ENCODE measurements around the gene SMIM33. TPM values are rescaled to one million over a fixed set of nuclear protein-coding genes. Genes with fewer than 3 reads are reported as not detected.

SMIM33 gene
- total and polyA plus RNA-seq, 10 of the 15 experiments (the other 5 are each of a cell fraction or from before 2014, with no cell fraction given) = 0.03 to 0.25 (median 0.07) TPM; not detected in 4

- Histone ChIP-seq H3K9me3 (replicated peaks; ENCODE audit: control insufficient read depth, insufficient read depth, low read length) (no peaks in the 10 kb centered on the region), H3K27me3 (replicated peaks in 1 of 2; ENCODE audit: control insufficient read depth in 2 of 2, insufficient read depth in 2 of 2, low read length in 1 of 2) (no peaks in the 10 kb centered on the region), H3K36me3 (ENCODE audit: control insufficient read depth in 2 of 2, insufficient read depth in 2 of 2, low read length in 1 of 2) (no peaks in the 10 kb centered on the region), H3K79me2 (ENCODE audit: control insufficient read depth, insufficient read depth, low read length) (no peaks in the 10 kb centered on the region), H4K20me1 (ENCODE audit: control insufficient read depth, insufficient read depth) (no peaks in the 10 kb centered on the region), H3K4me3 (no peak overlapping the region), H3K4me2 (ENCODE audit: control insufficient read depth, insufficient read depth) (no peak overlapping the region), H3K9ac (ENCODE audit: control insufficient read depth, insufficient read depth, low read length) (no peak overlapping the region), H3K27ac (ENCODE audit: control insufficient read depth, insufficient read depth) (no peak overlapping the region), H3K4me1 (ENCODE audit: control insufficient read depth, insufficient read depth, low read length) (no peaks in the 10 kb centered on the region), H2AFZ (ENCODE audit: control insufficient read depth, low read depth, low read length) (no peak overlapping the region)
- no TSS peak for BruUV-seq (replicated peaks)
- intact Hi-C loops (cut with micrococcal nuclease; ENCODE audit: unreplicated experiment) = no loop called here
- RAD21 ChIA-PET (ENCODE audit: unreplicated experiment) = interaction anchor here (1.0 to 2.3 kb wide), 4 partner anchors 13 to 57 kb away, joined by 3 to 8 read pairs (median 6); partner anchors contain the start of gene STING1
- in situ Hi-C loops (cut with MboI) = no loop called here
- FAIRE-seq = no peak
- SMC1A ChIA-PET (ENCODE audit: uncharacterized antibody, unreplicated experiment) = interaction anchor here (1.3 to 2.6 kb wide), 4 partner anchors 17 to 110 kb away, joined by 3 to 11 read pairs (median 6); no protein-coding TSS in a partner anchor
- no peak for DNase-seq (ENCODE audit: low read depth, low spot score)
- ATAC-seq = no peak
- TF ChIP-seq PBX3 (IDR thresholded peaks at IDR 0.05; ENCODE audit: insufficient replicate concordance, low read depth, low read length) (no peak), SMAD1 (IDR thresholded peaks at IDR 0.05; ENCODE audit: low read depth, partially characterized antibody) (no peak), TCF3 (IDR thresholded peaks at IDR 0.05; ENCODE audit: borderline replicate concordance, insufficient read depth, low read depth, low read length) (no peak), CTCF (IDR thresholded peaks at IDR 0.05 in 2 of 3, conservative IDR thresholded peaks at IDR 0.05 in 1 of 3; ENCODE audit: control insufficient read depth in 2 of 3, extremely low read depth in 1 of 3, insufficient read depth in 1 of 3, low read depth in 3 of 3, low read length in 3 of 3) (no peak), MTA2 (IDR thresholded peaks at IDR 0.05; ENCODE audit: low read depth) (no peak), NKRF (conservative IDR thresholded peaks at IDR 0.05) (no peak), LARP7 (IDR thresholded peaks at IDR 0.05) (no peak), SUPT20H (IDR thresholded peaks at IDR 0.05; ENCODE audit: borderline replicate concordance, control insufficient read depth, low read depth, low read length) (no peak), NFXL1 (IDR thresholded peaks at IDR 0.05; ENCODE audit: borderline replicate concordance) (no peak), ZZZ3 (IDR thresholded peaks at IDR 0.05; ENCODE audit: control insufficient read depth, insufficient read length, low read depth) (no peak), SPI1 (IDR thresholded peaks at IDR 0.05; ENCODE audit: borderline replicate concordance, insufficient read depth, low read depth, low read length) (no peak), ASH2L (IDR thresholded peaks at IDR 0.05; ENCODE audit: borderline replicate concordance, low read depth) (no peak), SUZ12 (IDR thresholded peaks at IDR 0.05; ENCODE audit: unreplicated experiment) (no peak), PKNOX1 (IDR thresholded peaks at IDR 0.05) (no peak)
- POLR2A ChIA-PET = interaction anchor here (1.2 to 2.0 kb wide), 2 partner anchors 13 to 35 kb away, joined by 4 to 5 read pairs; no protein-coding TSS in a partner anchor
- CTCF ChIA-PET = interaction anchor here (0.9 to 1.7 kb wide), 6 partner anchors 9 to 73 kb away, joined by 3 to 6 read pairs (median 4); partner anchors contain the start of gene STING1
Observed at GRCh38 chr5:139494832-139495231, 24.0 kb downstream of the SMIM33 start.

Data from GM12878 (cell line).